Uterus (tissue), 4 donors: ENCODE data around the gene SEL1L3. TPM values are rescaled to one million over a fixed set of nuclear protein-coding genes. Genes with fewer than 3 reads are reported as not detected.

Source experiments
- DNase-seq, 2 donors: peaks; one replicate each; pipeline ENCODE4 v3.0.0-alpha.2; 2019 to 2020
- H3K27ac ChIP-seq, 2 donors: fragments of 200-600 bp; sonication (generic); 1 replicate in 1 of 2; 2 replicates in 1 of 2; pipeline ENCODE4 v1.5.1; 2016 to 2018
- H3K27me3 ChIP-seq, 2 donors: fragments of 200-600 bp; sonication (generic); one replicate each; pipeline ENCODE4 v1.5.1; 2018 to 2019; ENCODE audit warnings: control low read depth in 1 of 2
- H3K36me3 ChIP-seq, 2 donors: fragments of 200-600 bp; sonication (generic); one replicate each; pipeline ENCODE4 v1.5.1; 2019; ENCODE audit warnings: control low read depth in 1 of 2
- H3K4me1 ChIP-seq, 2 donors: fragments of 200-600 bp; sonication (generic); one replicate each; pipeline ENCODE4 v1.5.1; 2018 to 2019; ENCODE audit warnings: control low read depth in 1 of 2
- H3K4me3 ChIP-seq, 2 donors: fragments of 200-600 bp; sonication (generic); 1 replicate in 1 of 2; 2 replicates in 1 of 2; pipeline ENCODE4 v1.5.1; 2018 to 2019; ENCODE audit warnings: mild to moderate bottlenecking in 1 of 2
- H3K9me3 ChIP-seq, 2 donors: fragments of 200-600 bp; sonication (generic); one replicate each; pipeline ENCODE4 v1.5.1; 2019; ENCODE audit warnings: control low read depth in 1 of 2
- CTCF ChIP-seq, 4 experiments: fragments of 200-600 bp in 2 of 4; fragments of 450-650 bp in 2 of 4; sonication (generic) in 2 of 4; IDR thresholded peaks; one replicate each; pipeline ENCODE4 v1.5.1; 2016 to 2019; ENCODE audit warnings: antibody characterized with exemption in 4 of 4, mild to moderate bottlenecking in 2 of 4, moderate library complexity in 1 of 4
- POLR2A ChIP-seq, 2 donors: fragments of 450-650 bp; IDR thresholded peaks; one replicate each; pipeline ENCODE4 v1.6.1; 2016; ENCODE audit warnings: antibody characterized with exemption in 2 of 2, mild to moderate bottlenecking in 1 of 2, moderate library complexity in 1 of 2
- intact Hi-C: fragments of 100-400 bp; cut with DNase I; formaldehyde crosslinking; loops from one replicate; pipeline ENCODE4 v1.15.1; 2023; ENCODE audit warnings: low total_unique reads
- total RNA-seq, 4 donors: library from RNA; depleted of rRNA in 3 of 4; stranded (reverse); fragments of >200 nt in 3 of 4; gene quantifications; one replicate each; pipeline versions ENCODE4 v1.1.0 to v1.2.4, GENCODE V29; 2014 to 2023
- donor health status: DM: yes; HTN: yes; CAD: no.

The SEL1L3 gene
- total RNA-seq, 4 donors from 2014 or later: 4.1 to 46.1 (median 21.2) TPM

GRCh38 chr4:25879587-25879986 is 16.8 kb upstream of the SEL1L3 start:
- H3K9me3 ChIP-seq: no peaks in the 10 kb centered on the region
- no peak for DNase-seq
- H3K4me3 ChIP-seq: no peak overlapping the region
- intact Hi-C loops: no loop called here
- TF ChIP-seq CTCF (IDR thresholded peaks at IDR 0.05) (no peak), POLR2A (IDR thresholded peaks at IDR 0.05) (no peak)
- H3K27ac ChIP-seq: no peak overlapping the region
- no peaks in the 10 kb centered on the region for H3K36me3 ChIP-seq
- no peaks in the 10 kb centered on the region for H3K27me3 ChIP-seq
- no peaks in the 10 kb centered on the region for H3K4me1 ChIP-seq

- intact Hi-C loops: no loop called here
- no peak overlapping the region for H3K27ac ChIP-seq
- TF ChIP-seq POLR2A (IDR thresholded peaks at IDR 0.05) (no peak), CTCF (IDR thresholded peaks at IDR 0.05) (no peak)
- DNase-seq: no peak
- H3K36me3 ChIP-seq: no peaks in the 10 kb centered on the region
- H3K9me3 ChIP-seq: no peaks in the 10 kb centered on the region
- H3K4me1 ChIP-seq: no peaks in the 10 kb centered on the region
- no peaks in the 10 kb centered on the region for H3K27me3 ChIP-seq
- H3K4me3 ChIP-seq: no peak overlapping the region
Observed at GRCh38 chr4:25879091-25879584, 16.4 kb upstream of the SEL1L3 start.

GRCh38 chr4:25878676-25879075 is 15.9 kb upstream of the SEL1L3 start:
- Histone ChIP-seq H3K36me3 (no peaks in the 10 kb centered on the region), H3K4me3 (no peak overlapping the region), H3K27me3 (no peaks in the 10 kb centered on the region), H3K27ac (no peak overlapping the region), H3K9me3 (no peaks in the 10 kb centered on the region), H3K4me1 (no peaks in the 10 kb centered on the region)
- intact Hi-C loops: no loop called here
- DNase-seq: no peak
- TF ChIP-seq POLR2A (IDR thresholded peaks at IDR 0.05) (no peak), CTCF (IDR thresholded peaks at IDR 0.05) (no peak)

- no peak for DNase-seq
Observed at GRCh38 chr4:25875281-25875745, 12.5 kb upstream of the SEL1L3 start.

GRCh38 chr4:25874655-25875054 is 11.9 kb upstream of the SEL1L3 start:
- Histone ChIP-seq H3K27me3 (no peaks in the 10 kb centered on the region), H3K4me3 (no peak overlapping the region), H3K36me3 (no peaks in the 10 kb centered on the region), H3K27ac (no peak overlapping the region), H3K9me3 (no peaks in the 10 kb centered on the region), H3K4me1 (no peaks in the 10 kb centered on the region)
- TF ChIP-seq CTCF (IDR thresholded peaks at IDR 0.05): no peak
- no peak for DNase-seq
- intact Hi-C loops: no loop called here

More at GRCh38 chr4:25875281-25875745, 12.5 kb upstream of the SEL1L3 start:
- no peaks in the 10 kb centered on the region for H3K4me1 ChIP-seq
- no peaks in the 10 kb centered on the region for H3K36me3 ChIP-seq
- intact Hi-C loops: no loop called here
- TF ChIP-seq POLR2A (IDR thresholded peaks at IDR 0.05) (no peak), CTCF (IDR thresholded peaks at IDR 0.05) (no peak)
- H3K9me3 ChIP-seq: no peaks in the 10 kb centered on the region
- no peak overlapping the region for H3K4me3 ChIP-seq
- no peaks in the 10 kb centered on the region for H3K27me3 ChIP-seq
- no peak overlapping the region for H3K27ac ChIP-seq
